Mucosa of gallbladder (tissue), 1 donor: Measurements from ENCODE around the gene PCED1A. TPM values are rescaled to one million over a fixed set of nuclear protein-coding genes. Genes with fewer than 3 reads are reported as not detected.
"Not testable (repeated sequence)": the region's sequence is repeated elsewhere in the genome, so short reads cannot be mapped to it uniquely, and the experiment has no call there.

Experiments used
- DNase-seq: peaks from one replicate; pipeline ENCODE4 v3.0.0-alpha.2; 2020; ENCODE audit warnings: low spot score
- total RNA-seq: library from RNA; stranded (reverse); gene quantifications from one replicate; pipeline ENCODE4 v1.2.1, GENCODE V29; 2021
- donor health status: DM: no; HTN: no; CAD: no.

The PCED1A gene
- total RNA-seq, 1 donor from 2014 or later, result 48.8 TPM

- no peak for DNase-seq
Observed at GRCh38 chr20:2865630-2866029, 25.2 kb upstream of the PCED1A start.

- no peak for DNase-seq
Observed at GRCh38 chr20:2865101-2865500, 24.6 kb upstream of the PCED1A start.

- DNase-seq, result no peak
Observed at GRCh38 chr20:2864626-2865025, 24.2 kb upstream of the PCED1A start.

GRCh38 chr20:2859330-2860121 is 19.1 kb upstream of the PCED1A start:
- DNase-seq, result no peak

- no peak for DNase-seq
Observed at GRCh38 chr20:2858591-2858990, 18.1 kb upstream of the PCED1A start.

GRCh38 chr20:2851086-2851485 is 10.6 kb upstream of the PCED1A start:
- DNase-seq, result no peak

GRCh38 chr20:2849529-2849928 is 9.1 kb upstream of the PCED1A start:
- no peak for DNase-seq

- no peak for DNase-seq
Observed at GRCh38 chr20:2847802-2848201, 7.3 kb upstream of the PCED1A start.

- no peak for DNase-seq
Observed at GRCh38 chr20:2846698-2847097, 6.2 kb upstream of the PCED1A start.

GRCh38 chr20:2845607-2846006 is 5.2 kb upstream of the PCED1A start:
- DNase-seq, result no peak

- DNase-seq, result peak; percentile 27
Observed at GRCh38 chr20:2840967-2841531, 594 bp upstream of the PCED1A start.

GRCh38 chr20:2839732-2840137 is 720 bp downstream of the PCED1A start:
- no peak for DNase-seq

- DNase-seq, result no peak
Observed at GRCh38 chr20:2838847-2839671, 1.4 kb downstream of the PCED1A start.

GRCh38 chr20:2838170-2838797 is 2.2 kb downstream of the PCED1A start:
- no peak for DNase-seq

- no peak for DNase-seq
Observed at GRCh38 chr20:2837221-2837960, 3.1 kb downstream of the PCED1A start.

GRCh38 chr20:2836035-2836434 is 4.4 kb downstream of the PCED1A start:
- no peak for DNase-seq

GRCh38 chr20:2835331-2835796 is 5.1 kb downstream of the PCED1A start:
- DNase-seq, result no peak

GRCh38 chr20:2834401-2835110 is 5.9 kb downstream of the PCED1A start:
- DNase-seq, result no peak

- no peak for DNase-seq
Observed at GRCh38 chr20:2833761-2834160, 6.7 kb downstream of the PCED1A start.

- DNase-seq, result not testable (repeated sequence)
Observed at GRCh38 chr20:2831206-2831605, 9.2 kb downstream of the PCED1A start.

GRCh38 chr20:2829376-2829775 is 11.1 kb downstream of the PCED1A start:
- DNase-seq, result no peak
